Loucy (cell line): ENCODE measurements around the gene ENKD1.

Source experiments
- H2AFZ ChIP-seq: fragments of 200-600 bp; sonication (generic); 2 replicates; pipeline ENCODE4 v1.6.0; 2016; ENCODE audit warnings: antibody characterized with exemption, mild to moderate bottlenecking, low read length, moderate library complexity
- H3F3A ChIP-seq: fragments of 200-600 bp; 2 replicates; pipeline ENCODE4 v1.6.0; 2016; ENCODE audit warnings: antibody characterized with exemption, low read depth, mild to moderate bottlenecking
- H3K27me3 ChIP-seq: fragments of 200-600 bp; sonication (generic); 2 replicates; pipeline ENCODE4 v1.6.1; 2014; ENCODE audit warnings: low read length, mild to moderate bottlenecking; ENCODE audit not compliant: insufficient read depth, poor library complexity, severe bottlenecking
- H3K36me3 ChIP-seq: fragments of 200-600 bp; sonication (generic); 2 replicates; pipeline ENCODE4 v1.6.1; 2016; ENCODE audit warnings: low read length; ENCODE audit not compliant: insufficient read depth
- H3K4me1 ChIP-seq: fragments of 200-600 bp; sonication (generic); 2 replicates; pipeline ENCODE4 v1.5.1; 2014; ENCODE audit warnings: low read length, mild to moderate bottlenecking; ENCODE audit not compliant: insufficient read depth, poor library complexity, severe bottlenecking
- H3K4me2 ChIP-seq: fragments of 200-600 bp; sonication (generic); 2 replicates; pipeline ENCODE4 v1.6.0; 2014; ENCODE audit warnings: antibody characterized with exemption, low read length, low read depth, mild to moderate bottlenecking; ENCODE audit not compliant: poor library complexity, severe bottlenecking
- H3K4me3 ChIP-seq: fragments of 200-600 bp; sonication (generic); 2 replicates; pipeline ENCODE4 v1.5.1; 2014; ENCODE audit warnings: low read length, mild to moderate bottlenecking, mixed read lengths; ENCODE audit not compliant: poor library complexity, severe bottlenecking
- H3K79me2 ChIP-seq: fragments of 200-600 bp; sonication (generic); 2 replicates; pipeline ENCODE4 v1.6.1; 2014; ENCODE audit warnings: low read length; ENCODE audit not compliant: insufficient read depth
- H3K9ac ChIP-seq: fragments of 200-600 bp; sonication (generic); 2 replicates; pipeline ENCODE4 v1.6.0; 2014; ENCODE audit warnings: mild to moderate bottlenecking, low read depth, low read length, moderate library complexity; ENCODE audit not compliant: poor library complexity, severe bottlenecking
- H3K9me2 ChIP-seq: fragments of 200-600 bp; sonication (generic); replicated peaks from 2 replicates; pipeline ENCODE4 v1.6.1; 2016; ENCODE audit warnings: low read depth, low read length, mixed read lengths
- H3K9me3 ChIP-seq: fragments of 200-600 bp; sonication (generic); 2 replicates; pipeline ENCODE4 v1.6.1; 2014; ENCODE audit warnings: mild to moderate bottlenecking, antibody characterized with exemption, low read length, low read depth; ENCODE audit not compliant: insufficient read depth
- H4K20me1 ChIP-seq: fragments of 200-600 bp; sonication (generic); 2 replicates; pipeline ENCODE4 v1.6.0; 2014; ENCODE audit warnings: antibody characterized with exemption, low read length, mild to moderate bottlenecking; ENCODE audit not compliant: insufficient read depth, poor library complexity, severe bottlenecking
- EZH2phosphoT487 ChIP-seq: fragments of 200-600 bp; IDR thresholded peaks from 2 replicates; pipeline ENCODE4 v1.6.1; 2018; ENCODE audit warnings: antibody characterized with exemption, mild to moderate bottlenecking, moderate library complexity, borderline replicate concordance
- TF ChIP-seq, protein P1 (sequence below): fragments of 200-600 bp; sonication (generic); conservative IDR thresholded peaks from 2 replicates; pipeline ENCODE4 v1.5.1; 2014; ENCODE audit warnings: mild to moderate bottlenecking, antibody characterized with exemption, low read length

Gene ENKD1

GRCh38 chr16:67713647-67714273 is 47.2 kb upstream of the ENKD1 start:
- Histone ChIP-seq H3K9me3 (no peaks in the 10 kb centered on the region), H3K27me3 (no peaks in the 10 kb centered on the region), H3K9ac (no peak overlapping the region), H3K9me2 (no peaks in the 10 kb centered on the region), H2AFZ (no peak overlapping the region), H3K4me2 (peak overlapping the region; percentile 80), H3K4me3 (peak overlapping the region; percentile 5), H3F3A (no peaks in the 10 kb centered on the region), H3K36me3 (no peaks in the 10 kb centered on the region), H4K20me1 (peaks cover 24% of the 10 kb centered on the region), H3K4me1 (peaks cover 30% of the 10 kb centered on the region), H3K79me2 (peaks cover 78% of the 10 kb centered on the region)
- TF ChIP-seq, protein P1, sequence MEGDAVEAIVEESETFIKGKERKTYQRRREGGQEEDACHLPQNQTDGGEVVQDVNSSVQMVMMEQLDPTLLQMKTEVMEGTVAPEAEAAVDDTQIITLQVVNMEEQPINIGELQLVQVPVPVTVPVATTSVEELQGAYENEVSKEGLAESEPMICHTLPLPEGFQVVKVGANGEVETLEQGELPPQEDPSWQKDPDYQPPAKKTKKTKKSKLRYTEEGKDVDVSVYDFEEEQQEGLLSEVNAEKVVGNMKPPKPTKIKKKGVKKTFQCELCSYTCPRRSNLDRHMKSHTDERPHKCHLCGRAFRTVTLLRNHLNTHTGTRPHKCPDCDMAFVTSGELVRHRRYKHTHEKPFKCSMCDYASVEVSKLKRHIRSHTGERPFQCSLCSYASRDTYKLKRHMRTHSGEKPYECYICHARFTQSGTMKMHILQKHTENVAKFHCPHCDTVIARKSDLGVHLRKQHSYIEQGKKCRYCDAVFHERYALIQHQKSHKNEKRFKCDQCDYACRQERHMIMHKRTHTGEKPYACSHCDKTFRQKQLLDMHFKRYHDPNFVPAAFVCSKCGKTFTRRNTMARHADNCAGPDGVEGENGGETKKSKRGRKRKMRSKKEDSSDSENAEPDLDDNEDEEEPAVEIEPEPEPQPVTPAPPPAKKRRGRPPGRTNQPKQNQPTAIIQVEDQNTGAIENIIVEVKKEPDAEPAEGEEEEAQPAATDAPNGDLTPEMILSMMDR = no peak
- TF ChIP-seq EZH2phosphoT487 = no peak

- H4K20me1 ChIP-seq = peaks cover 25% of the 10 kb centered on the region
- H3K4me3 ChIP-seq = no peak overlapping the region
- H2AFZ ChIP-seq = no peak overlapping the region
- H3K9me2 ChIP-seq = no peaks in the 10 kb centered on the region
- no peak overlapping the region for H3K9ac ChIP-seq
- H3K79me2 ChIP-seq = peaks cover 60% of the 10 kb centered on the region
- TF ChIP-seq, protein P1 = no peak
- peaks cover 10% of the 10 kb centered on the region for H3K4me1 ChIP-seq
- H3K27me3 ChIP-seq = no peaks in the 10 kb centered on the region
- H3F3A ChIP-seq = no peaks in the 10 kb centered on the region
- H3K36me3 ChIP-seq = no peaks in the 10 kb centered on the region
- H3K9me3 ChIP-seq = no peaks in the 10 kb centered on the region
- no peak overlapping the region for H3K4me2 ChIP-seq
Observed at GRCh38 chr16:67710607-67711006, 44.1 kb upstream of the ENKD1 start.

DNA sequence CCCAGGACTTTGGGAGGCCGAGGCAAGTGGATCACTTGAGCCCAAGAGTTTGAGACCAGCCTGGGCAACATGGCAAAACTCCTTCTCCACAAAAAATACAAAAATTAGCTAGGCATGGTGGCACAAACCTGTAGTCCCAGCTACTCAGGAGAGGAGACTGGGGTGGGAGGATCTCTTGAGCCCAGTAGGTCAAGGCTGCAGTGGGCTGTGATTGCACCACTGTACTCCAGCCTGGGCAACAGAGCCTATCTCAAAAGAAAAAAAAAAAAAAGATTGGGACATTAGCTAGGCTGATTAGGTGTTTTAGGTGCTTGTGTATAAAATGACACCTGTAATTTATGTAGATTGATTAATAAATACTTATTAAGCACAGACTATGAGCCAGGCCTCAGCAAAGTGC is 42.5 kb upstream of the ENKD1 start:
- Histone ChIP-seq H3K27me3 (no peaks in the 10 kb centered on the region), H3K4me3 (no peak overlapping the region), H3K9me3 (no peaks in the 10 kb centered on the region), H3K4me1 (peaks cover under 1% of the 10 kb centered on the region), H3K9ac (no peak overlapping the region), H3K9me2 (no peaks in the 10 kb centered on the region), H3K36me3 (no peaks in the 10 kb centered on the region), H3K79me2 (peaks cover 46% of the 10 kb centered on the region), H2AFZ (no peak overlapping the region), H3K4me2 (no peak overlapping the region), H4K20me1 (peaks cover 11% of the 10 kb centered on the region), H3F3A (no peaks in the 10 kb centered on the region; the same call in 1 of the 2 replicates)
- TF ChIP-seq, protein P1 = no peak
- no peak for TF ChIP-seq EZH2phosphoT487
